ENCODE data around the gene KDM4F.

DNA sequence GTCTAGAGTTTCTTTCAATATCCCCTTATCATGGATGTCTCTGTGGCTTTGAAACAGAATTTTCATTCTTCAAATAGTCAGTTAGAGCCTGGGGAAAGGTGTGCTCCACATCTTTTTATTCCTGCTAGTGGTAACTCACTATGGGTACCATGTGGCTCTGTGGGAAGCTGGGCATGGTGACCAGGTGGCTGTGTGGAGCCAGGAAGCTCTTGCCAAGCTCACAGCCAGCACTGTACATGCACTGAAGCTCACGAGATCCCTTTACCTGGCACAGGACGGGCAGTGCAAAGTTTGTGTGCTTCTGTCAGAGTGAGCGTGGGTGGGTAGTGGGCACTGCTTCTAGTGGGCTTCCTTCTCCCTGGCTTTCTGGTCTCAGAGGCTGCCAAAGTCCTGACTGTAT, 6.3 kb upstream of the KDM4F start:
- no peak for TF ChIP-seq POLR2A (IDR thresholded peaks at IDR 0.05)
- TF ChIP-seq, protein P1, sequence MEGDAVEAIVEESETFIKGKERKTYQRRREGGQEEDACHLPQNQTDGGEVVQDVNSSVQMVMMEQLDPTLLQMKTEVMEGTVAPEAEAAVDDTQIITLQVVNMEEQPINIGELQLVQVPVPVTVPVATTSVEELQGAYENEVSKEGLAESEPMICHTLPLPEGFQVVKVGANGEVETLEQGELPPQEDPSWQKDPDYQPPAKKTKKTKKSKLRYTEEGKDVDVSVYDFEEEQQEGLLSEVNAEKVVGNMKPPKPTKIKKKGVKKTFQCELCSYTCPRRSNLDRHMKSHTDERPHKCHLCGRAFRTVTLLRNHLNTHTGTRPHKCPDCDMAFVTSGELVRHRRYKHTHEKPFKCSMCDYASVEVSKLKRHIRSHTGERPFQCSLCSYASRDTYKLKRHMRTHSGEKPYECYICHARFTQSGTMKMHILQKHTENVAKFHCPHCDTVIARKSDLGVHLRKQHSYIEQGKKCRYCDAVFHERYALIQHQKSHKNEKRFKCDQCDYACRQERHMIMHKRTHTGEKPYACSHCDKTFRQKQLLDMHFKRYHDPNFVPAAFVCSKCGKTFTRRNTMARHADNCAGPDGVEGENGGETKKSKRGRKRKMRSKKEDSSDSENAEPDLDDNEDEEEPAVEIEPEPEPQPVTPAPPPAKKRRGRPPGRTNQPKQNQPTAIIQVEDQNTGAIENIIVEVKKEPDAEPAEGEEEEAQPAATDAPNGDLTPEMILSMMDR (IDR thresholded peaks at IDR 0.05) = no peak

Data from adrenal gland (tissue), 5 donors.